ENCODE measurements around the gene ERC2. TPM values are rescaled to one million over a fixed set of nuclear protein-coding genes. Genes with fewer than 3 reads are reported as not detected.

Gene ERC2
- total and polyA plus RNA-seq, 5 donors from 2014 or later, result not detected

- Mint-ChIP-seq H3K4me1 (no peaks in the 10 kb centered on the region), H3K4me3 (no peak overlapping the region), H3K9me3 (peaks cover 0 to 2% (median 0%) of the 10 kb centered on the region in 7 donors), H3K27ac (no peak overlapping the region), H3K27me3 (no peaks in the 10 kb centered on the region), H3K36me3 (no peaks in the 10 kb centered on the region)
- H3K27me3 ChIP-seq (ENCODE audit: control insufficient read depth, insufficient read depth, low read length), result no peaks in the 10 kb centered on the region
- H3K4me3 ChIP-seq (ENCODE audit: low read depth, low read length), result no peak overlapping the region
- H3K9me3 ChIP-seq (ENCODE audit: control insufficient read depth in 2 of 2, low read length in 2 of 2), result no peaks in the 10 kb centered on the region
- no peaks in the 10 kb centered on the region for H3K36me3 ChIP-seq (ENCODE audit: control insufficient read depth, insufficient read depth, low read length)
- ATAC-seq (ENCODE audit: low read depth in 2 of 2) (no peak), DNase-seq (no peak)
- H3K4me1 ChIP-seq (ENCODE audit: control insufficient read depth, insufficient read depth, low read length, poor library complexity, severe bottlenecking), result no peaks in the 10 kb centered on the region
- no peak overlapping the region for H3K27ac ChIP-seq (ENCODE audit: insufficient read depth, low read length, poor library complexity, severe bottlenecking)
Observed at GRCh38 chr3:55623786-55624185, 844.5 kb downstream of the ERC2 start.

GRCh38 chr3:55622733-55623132 lies 845.5 kb downstream of the ERC2 start:
- H3K36me3 ChIP-seq (ENCODE audit: control insufficient read depth, insufficient read depth, low read length), result no peaks in the 10 kb centered on the region
- H3K36me3 Mint-ChIP-seq, result no peaks in the 10 kb centered on the region
- H3K4me3 ChIP-seq (ENCODE audit: low read depth, low read length), result no peak overlapping the region
- H3K27ac ChIP-seq (ENCODE audit: insufficient read depth, low read length, poor library complexity, severe bottlenecking), result no peak overlapping the region
- no peaks in the 10 kb centered on the region for H3K27me3 ChIP-seq (ENCODE audit: control insufficient read depth, insufficient read depth, low read length)
- H3K9me3 ChIP-seq (ENCODE audit: control insufficient read depth in 2 of 2, low read length in 2 of 2), result no peaks in the 10 kb centered on the region
- no peaks in the 10 kb centered on the region for H3K4me1 ChIP-seq (ENCODE audit: control insufficient read depth, insufficient read depth, low read length, poor library complexity, severe bottlenecking)
- no peak overlapping the region for H3K27ac Mint-ChIP-seq
- no peak overlapping the region for H3K4me3 Mint-ChIP-seq
- ATAC-seq (ENCODE audit: low read depth in 2 of 2), result no peak
- H3K27me3 Mint-ChIP-seq, result peaks cover under 1% of the 10 kb centered on the region
- no peaks in the 10 kb centered on the region for H3K4me1 Mint-ChIP-seq
- H3K9me3 Mint-ChIP-seq, result peaks cover 0 to 2% (median 0%) of the 10 kb centered on the region in 7 donors
- no peak for DNase-seq

- DNase-seq (no peak), ATAC-seq (ENCODE audit: low read depth in 2 of 2) (no peak)
- H3K4me1 ChIP-seq (ENCODE audit: control insufficient read depth, insufficient read depth, low read length, poor library complexity, severe bottlenecking), result no peaks in the 10 kb centered on the region
- no peaks in the 10 kb centered on the region for H3K9me3 ChIP-seq (ENCODE audit: control insufficient read depth in 2 of 2, low read length in 2 of 2)
- no peaks in the 10 kb centered on the region for H3K36me3 Mint-ChIP-seq
- no peak overlapping the region for H3K4me3 Mint-ChIP-seq
- H3K27ac ChIP-seq (ENCODE audit: insufficient read depth, low read length, poor library complexity, severe bottlenecking), result no peak overlapping the region
- no peak overlapping the region for H3K4me3 ChIP-seq (ENCODE audit: low read depth, low read length)
- no peaks in the 10 kb centered on the region for H3K4me1 Mint-ChIP-seq
- H3K36me3 ChIP-seq (ENCODE audit: control insufficient read depth, insufficient read depth, low read length), result no peaks in the 10 kb centered on the region
- H3K27ac Mint-ChIP-seq, result no peak overlapping the region
- peaks cover 0 to 2% (median 0%) of the 10 kb centered on the region in 7 donors for H3K9me3 Mint-ChIP-seq
- no peaks in the 10 kb centered on the region for H3K27me3 ChIP-seq (ENCODE audit: control insufficient read depth, insufficient read depth, low read length)
- H3K27me3 Mint-ChIP-seq, result peaks cover 4% of the 10 kb centered on the region
Observed at GRCh38 chr3:55622116-55622515, 846.2 kb downstream of the ERC2 start.

GRCh38 chr3:55621648-55622047 lies 846.6 kb downstream of the ERC2 start:
- ATAC-seq (ENCODE audit: low read depth in 2 of 2) (no peak), DNase-seq (no peak)
- H3K4me1 Mint-ChIP-seq, result no peaks in the 10 kb centered on the region
- peaks cover 0 to 2% (median 0%) of the 10 kb centered on the region in 7 donors for H3K9me3 Mint-ChIP-seq
- Histone ChIP-seq H3K27me3 (ENCODE audit: control insufficient read depth, insufficient read depth, low read length) (no peaks in the 10 kb centered on the region), H3K27ac (ENCODE audit: insufficient read depth, low read length, poor library complexity, severe bottlenecking) (no peak overlapping the region), H3K4me3 (ENCODE audit: low read depth, low read length) (no peak overlapping the region), H3K36me3 (ENCODE audit: control insufficient read depth, insufficient read depth, low read length) (no peaks in the 10 kb centered on the region), H3K4me1 (ENCODE audit: control insufficient read depth, insufficient read depth, low read length, poor library complexity, severe bottlenecking) (no peaks in the 10 kb centered on the region), H3K9me3 (ENCODE audit: control insufficient read depth in 2 of 2, low read length in 2 of 2) (no peaks in the 10 kb centered on the region)
- no peaks in the 10 kb centered on the region for H3K36me3 Mint-ChIP-seq
- no peak overlapping the region for H3K4me3 Mint-ChIP-seq
- H3K27ac Mint-ChIP-seq, result no peak overlapping the region
- peaks cover 4% of the 10 kb centered on the region for H3K27me3 Mint-ChIP-seq

- H3K36me3 Mint-ChIP-seq, result no peaks in the 10 kb centered on the region
- peaks cover 0 to 2% (median 0%) of the 10 kb centered on the region in 7 donors for H3K9me3 Mint-ChIP-seq
- peaks cover 4% of the 10 kb centered on the region for H3K27me3 Mint-ChIP-seq
- Histone ChIP-seq H3K27me3 (ENCODE audit: control insufficient read depth, insufficient read depth, low read length) (no peaks in the 10 kb centered on the region), H3K36me3 (ENCODE audit: control insufficient read depth, insufficient read depth, low read length) (no peaks in the 10 kb centered on the region), H3K9me3 (ENCODE audit: control insufficient read depth in 2 of 2, low read length in 2 of 2) (no peaks in the 10 kb centered on the region), H3K4me1 (ENCODE audit: control insufficient read depth, insufficient read depth, low read length, poor library complexity, severe bottlenecking) (no peaks in the 10 kb centered on the region), H3K27ac (ENCODE audit: insufficient read depth, low read length, poor library complexity, severe bottlenecking) (no peak overlapping the region), H3K4me3 (ENCODE audit: low read depth, low read length) (no peak overlapping the region)
- DNase-seq (no peak), ATAC-seq (ENCODE audit: low read depth in 2 of 2) (no peak)
- no peak overlapping the region for H3K4me3 Mint-ChIP-seq
- no peak overlapping the region for H3K27ac Mint-ChIP-seq
- no peaks in the 10 kb centered on the region for H3K4me1 Mint-ChIP-seq
Observed at GRCh38 chr3:55621026-55621422, 847.2 kb downstream of the ERC2 start.

- DNase-seq, result no peak
- Mint-ChIP-seq H3K9me3 (peaks cover 0 to 2% (median 0%) of the 10 kb centered on the region in 7 donors), H3K36me3 (no peaks in the 10 kb centered on the region), H3K27me3 (peaks cover 4% of the 10 kb centered on the region), H3K4me3 (no peak overlapping the region), H3K27ac (no peak overlapping the region), H3K4me1 (no peaks in the 10 kb centered on the region)
- Histone ChIP-seq H3K27ac (ENCODE audit: insufficient read depth, low read length, poor library complexity, severe bottlenecking) (no peak overlapping the region), H3K9me3 (ENCODE audit: control insufficient read depth in 2 of 2, low read length in 2 of 2) (no peaks in the 10 kb centered on the region), H3K36me3 (ENCODE audit: control insufficient read depth, insufficient read depth, low read length) (no peaks in the 10 kb centered on the region), H3K27me3 (ENCODE audit: control insufficient read depth, insufficient read depth, low read length) (no peaks in the 10 kb centered on the region), H3K4me1 (ENCODE audit: control insufficient read depth, insufficient read depth, low read length, poor library complexity, severe bottlenecking) (no peaks in the 10 kb centered on the region), H3K4me3 (ENCODE audit: low read depth, low read length) (no peak overlapping the region)
- ATAC-seq (ENCODE audit: low read depth in 2 of 2), result no peak
Observed at GRCh38 chr3:55620351-55621025, 847.8 kb downstream of the ERC2 start.

GRCh38 chr3:55619046-55619808 lies 849.0 kb downstream of the ERC2 start:
- H3K27me3 ChIP-seq (ENCODE audit: control insufficient read depth, insufficient read depth, low read length), result no peaks in the 10 kb centered on the region
- DNase-seq, result no peak
- Mint-ChIP-seq H3K27ac (no peak overlapping the region), H3K36me3 (no peaks in the 10 kb centered on the region), H3K9me3 (peaks cover 0 to 1% (median 0%) of the 10 kb centered on the region in 7 donors), H3K4me1 (no peaks in the 10 kb centered on the region), H3K27me3 (peaks cover 4% of the 10 kb centered on the region), H3K4me3 (no peak overlapping the region)
- no peak overlapping the region for H3K4me3 ChIP-seq (ENCODE audit: low read depth, low read length)
- H3K36me3 ChIP-seq (ENCODE audit: control insufficient read depth, insufficient read depth, low read length), result no peaks in the 10 kb centered on the region
- ATAC-seq (ENCODE audit: low read depth in 2 of 2), result no peak
- H3K9me3 ChIP-seq (ENCODE audit: control insufficient read depth in 2 of 2, low read length in 2 of 2), result no peaks in the 10 kb centered on the region
- H3K27ac ChIP-seq (ENCODE audit: insufficient read depth, low read length, poor library complexity, severe bottlenecking), result no peak overlapping the region
- no peaks in the 10 kb centered on the region for H3K4me1 ChIP-seq (ENCODE audit: control insufficient read depth, insufficient read depth, low read length, poor library complexity, severe bottlenecking)

- Histone ChIP-seq H3K4me1 (ENCODE audit: control insufficient read depth, insufficient read depth, low read length, poor library complexity, severe bottlenecking) (no peaks in the 10 kb centered on the region), H3K4me3 (ENCODE audit: low read depth, low read length) (no peak overlapping the region), H3K27ac (ENCODE audit: insufficient read depth, low read length, poor library complexity, severe bottlenecking) (no peak overlapping the region), H3K36me3 (ENCODE audit: control insufficient read depth, insufficient read depth, low read length) (no peaks in the 10 kb centered on the region), H3K27me3 (ENCODE audit: control insufficient read depth, insufficient read depth, low read length) (no peaks in the 10 kb centered on the region), H3K9me3 (ENCODE audit: control insufficient read depth in 2 of 2, low read length in 2 of 2) (no peaks in the 10 kb centered on the region)
- Mint-ChIP-seq H3K9me3 (peaks cover 0 to 1% (median 0%) of the 10 kb centered on the region in 7 donors), H3K27ac (no peak overlapping the region), H3K4me1 (no peaks in the 10 kb centered on the region), H3K27me3 (peaks cover 4% of the 10 kb centered on the region), H3K4me3 (no peak overlapping the region), H3K36me3 (no peaks in the 10 kb centered on the region)
- DNase-seq, result no peak
- ATAC-seq (ENCODE audit: low read depth in 2 of 2), result no peak
Observed at GRCh38 chr3:55617385-55617784, 850.9 kb downstream of the ERC2 start.

Data from CD4-positive, CD25-positive, alpha-beta regulatory T cell (primary cell).